ENCODE data around the gene PRCD.

DNA sequence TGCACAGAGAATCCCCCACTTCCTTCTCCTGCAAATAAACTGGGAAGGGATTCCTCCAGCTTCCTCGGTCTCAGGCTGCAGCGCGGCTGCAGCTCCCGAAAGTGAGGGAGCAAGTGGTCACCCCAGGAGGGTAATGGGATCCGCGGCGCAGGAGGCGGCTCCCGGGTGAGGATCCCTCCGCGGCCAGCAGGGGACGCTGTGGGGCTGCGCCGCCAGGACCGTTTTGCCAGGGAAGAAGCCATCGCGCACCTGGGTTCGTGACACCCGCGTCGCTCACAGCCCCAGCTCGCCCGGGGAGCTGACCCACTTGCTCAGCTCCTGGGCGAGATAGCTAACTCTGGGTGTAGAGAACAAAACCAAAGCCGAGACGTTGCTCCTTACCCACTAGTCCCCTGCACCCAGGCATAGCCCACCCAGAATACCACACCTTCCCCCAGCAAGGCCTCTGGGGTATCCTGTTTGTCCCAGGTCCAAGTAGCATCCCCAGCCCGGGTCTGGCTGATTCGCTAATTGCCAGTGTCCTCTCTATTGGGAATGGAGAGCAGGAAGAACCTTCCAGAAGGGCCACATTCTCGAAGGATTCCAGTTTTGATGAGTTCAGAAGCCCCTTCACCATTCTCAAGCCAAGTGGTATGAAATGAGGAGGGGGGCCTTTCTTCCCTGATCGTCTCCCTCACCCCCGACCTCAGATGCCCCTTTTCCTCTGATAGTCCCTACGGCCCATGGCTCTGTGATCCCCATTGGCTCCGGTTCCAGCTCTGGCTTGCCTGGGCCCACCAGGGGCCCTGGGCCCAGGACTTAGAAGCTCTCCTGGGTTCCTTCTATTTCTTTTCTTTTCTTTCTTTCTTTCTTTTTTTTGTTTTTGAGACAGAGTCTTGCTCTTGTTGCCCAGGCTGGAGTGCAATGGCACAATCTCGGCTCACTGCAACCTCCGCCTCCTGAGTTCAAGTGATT lies 16.5 kb upstream of the PRCD start:
- TF ChIP-seq POLR2A (IDR thresholded peaks at IDR 0.05), result no peak
- TF ChIP-seq CTCF (IDR thresholded peaks at IDR 0.05), result peak; percentile 99 to 100 (median 100)

All from vagina (tissue), 2 donors.